Caco-2 (cell line): ENCODE data around the gene PRR12. TPM values are rescaled to one million over a fixed set of nuclear protein-coding genes. Genes with fewer than 3 reads are reported as not detected.

ENCODE experiments used
- BruUV-seq: library from RNA; stranded (reverse); fragments of 400-500 nt; replicated peaks from 2 replicates; lab custom pipeline; 2021; lab: Mats Ljungman, UMichigan
- CTCF ChIA-PET: fragments of 300-600 bp; sonication (Branson Sonifier 250); formaldehyde crosslinking; loops from one replicate; lab custom pipeline; 2022; ENCODE audit warnings: antibody characterized with exemption; lab: Charles Lee
- POLR2A ChIA-PET: fragments of 300-600 bp; sonication (Branson Sonifier 250); formaldehyde crosslinking; loops from one replicate; lab custom pipeline; 2022; ENCODE audit warnings: antibody characterized with exemption; lab: Charles Lee
- DNase-seq, 2 experiments: peaks; one replicate each; pipeline versions ENCODE4 v3.0.0 to v3.0.0-alpha.2; 2020 to 2022
- H3K27me3 ChIP-seq: replicated peaks from 2 replicates; pipeline ENCODE4 v1.6.0; 2011; ENCODE audit warnings: low read length; ENCODE audit not compliant: control insufficient read depth, insufficient read depth
- H3K36me3 ChIP-seq: 2 replicates; pipeline ENCODE4 v1.5.1; 2011; ENCODE audit warnings: low read length; ENCODE audit not compliant: control insufficient read depth, insufficient read depth
- H3K4me1 ChIP-seq: fragments of 250-450 bp; sonication (Bioruptor Pico); 2 replicates; pipeline ENCODE4 v1.5.1; 2020; ENCODE audit warnings: mild to moderate bottlenecking
- H3K4me3 ChIP-seq: 2 replicates; pipeline ENCODE4 v1.5.1; 2011; ENCODE audit warnings: low read depth, mild to moderate bottlenecking, control low read depth, low read length
- H3K9me3 ChIP-seq: fragments of 250-450 bp; sonication (Bioruptor Pico); 2 replicates; pipeline ENCODE4 v1.5.1; 2020; ENCODE audit warnings: mild to moderate bottlenecking, moderate library complexity
- H3K27ac Mint-ChIP-seq: one replicate; pipeline ENCODE4 v1.8.0; 2022; ENCODE audit warnings: mixed read lengths; ENCODE audit not compliant: unreplicated experiment
- H3K27me3 Mint-ChIP-seq: one replicate; pipeline ENCODE4 v1.8.0; 2022; ENCODE audit warnings: mixed read lengths; ENCODE audit not compliant: insufficient read depth, unreplicated experiment
- H3K36me3 Mint-ChIP-seq: one replicate; pipeline ENCODE4 v1.8.0; 2022; ENCODE audit warnings: mild to moderate bottlenecking, mixed read lengths; ENCODE audit not compliant: insufficient read depth, unreplicated experiment
- H3K4me1 Mint-ChIP-seq: one replicate; pipeline ENCODE4 v1.8.0; 2022; ENCODE audit warnings: low read depth, mixed read lengths; ENCODE audit not compliant: unreplicated experiment
- H3K4me3 Mint-ChIP-seq: one replicate; pipeline ENCODE4 v1.8.0; 2022; ENCODE audit warnings: mild to moderate bottlenecking, moderate library complexity, mixed read lengths; ENCODE audit not compliant: unreplicated experiment
- H3K9me3 Mint-ChIP-seq: one replicate; pipeline ENCODE4 v1.8.0; 2022; ENCODE audit warnings: mixed read lengths; ENCODE audit not compliant: unreplicated experiment
- CTCF ChIP-seq, 2 experiments: fragments of 200-600 bp in 1 of 2; IDR thresholded peaks; 1 replicate in 1 of 2; 2 replicates in 1 of 2; pipeline versions ENCODE4 v1.5.1 to v1.8.0; 2011 to 2022; ENCODE audit warnings: antibody characterized with exemption in 1 of 2, control low read depth in 1 of 2, inconsistent platforms in 1 of 2, low read depth in 1 of 2, low read length in 1 of 2, mild to moderate bottlenecking in 1 of 2, moderate library complexity in 1 of 2; ENCODE audit not compliant: insufficient read depth in 1 of 2, severe bottlenecking in 1 of 2, unreplicated experiment in 1 of 2
- intact Hi-C: fragments of 100-400 bp; cut with micrococcal nuclease; formaldehyde crosslinking; loops from one replicate; pipeline ENCODE4 v1.10.0; 2022; ENCODE audit not compliant: unreplicated experiment
- total RNA-seq: library from RNA; stranded (reverse); gene quantifications from 2 replicates; pipeline ENCODE4 v1.2.3, GENCODE V29; 2022

PRR12 gene
- total RNA-seq, 1 experiment from 2014 or later, result 38.8 TPM

GRCh38 chr19:49663224-49663623 lies 72.2 kb downstream of the PRR12 start:
- Mint-ChIP-seq H3K9me3 (no peaks in the 10 kb centered on the region), H3K27me3 (no peaks in the 10 kb centered on the region), H3K36me3 (peaks cover 83% of the 10 kb centered on the region), H3K4me3 (no peak overlapping the region), H3K27ac (peak overlapping the region; percentile 35), H3K4me1 (peaks cover 18% of the 10 kb centered on the region)
- no peaks in the 10 kb centered on the region for H3K27me3 ChIP-seq
- peaks cover 18% of the 10 kb centered on the region for H3K36me3 ChIP-seq
- H3K4me1 ChIP-seq, result peaks cover 13% of the 10 kb centered on the region; the same call in 1 of the 2 replicates
- no TSS peak for BruUV-seq
- no peak for TF ChIP-seq CTCF (IDR thresholded peaks at IDR 0.05; ENCODE audit: insufficient read depth in 1 of 2, low read depth in 1 of 2, low read length in 1 of 2, severe bottlenecking in 1 of 2, unreplicated experiment in 1 of 2)
- H3K9me3 ChIP-seq, result peaks cover 8% of the 10 kb centered on the region
- CTCF ChIA-PET, result interaction anchor here (0.6 to 1.5 kb wide), 2 partner anchors 18 to 59 kb away, joined by 4 to 7 read pairs; no protein-coding TSS in a partner anchor
- no peak overlapping the region for H3K4me3 ChIP-seq
- DNase-seq, result no peak
- intact Hi-C loops, result no loop called here
- POLR2A ChIA-PET, result no interaction called here

- Histone ChIP-seq H3K4me3 (peak overlapping the region; percentile 86), H3K36me3 (peaks cover 10% of the 10 kb centered on the region), H3K27me3 (no peaks in the 10 kb centered on the region), H3K4me1 (peaks cover 13% of the 10 kb centered on the region; the same call in 1 of the 2 replicates), H3K9me3 (peaks cover 8% of the 10 kb centered on the region)
- CTCF ChIA-PET, result interaction anchor here (0.6 to 2.0 kb wide), 6 partner anchors 9 to 94 kb away, joined by 4 to 14 read pairs (median 7); partner anchors contain the start of gene RRAS
- DNase-seq, result peak; percentile 93 to 95
- H3K36me3 Mint-ChIP-seq, result peaks cover 80% of the 10 kb centered on the region
- peak overlapping the region; percentile 89 for H3K27ac Mint-ChIP-seq
- intact Hi-C loops, result loop anchor here (1.0 kb wide), 2 partner anchors 12 to 24 kb away; partner anchors contain the start of gene RRAS
- H3K4me1 Mint-ChIP-seq, result peaks cover 18% of the 10 kb centered on the region
- POLR2A ChIA-PET, result interaction anchor here (0.6 to 2.6 kb wide), 8 partner anchors 12 to 514 kb away, joined by 3 to 24 read pairs (median 6); partner anchors contain the start of genes NOSIP, PRMT1, PRRG2 and RPS11
- TF ChIP-seq CTCF (IDR thresholded peaks at IDR 0.05; ENCODE audit: insufficient read depth in 1 of 2, low read depth in 1 of 2, low read length in 1 of 2, severe bottlenecking in 1 of 2, unreplicated experiment in 1 of 2), result no peak
- H3K9me3 Mint-ChIP-seq, result no peaks in the 10 kb centered on the region
- H3K4me3 Mint-ChIP-seq, result peak overlapping the region; percentile 93
- no TSS peak for BruUV-seq
- no peaks in the 10 kb centered on the region for H3K27me3 Mint-ChIP-seq
Measured at GRCh38 chr19:49664171-49665035, 73.4 kb downstream of the PRR12 start.

- peaks cover 5% of the 10 kb centered on the region for H3K36me3 ChIP-seq
- BruUV-seq, result no TSS peak
- Mint-ChIP-seq H3K9me3 (no peaks in the 10 kb centered on the region), H3K27me3 (no peaks in the 10 kb centered on the region), H3K4me3 (peak overlapping the region; percentile 93), H3K36me3 (peaks cover 80% of the 10 kb centered on the region), H3K4me1 (peaks cover 18% of the 10 kb centered on the region), H3K27ac (peak overlapping the region; percentile 89)
- TF ChIP-seq CTCF (IDR thresholded peaks at IDR 0.05; ENCODE audit: insufficient read depth in 1 of 2, low read depth in 1 of 2, low read length in 1 of 2, severe bottlenecking in 1 of 2, unreplicated experiment in 1 of 2), result no peak
- peaks cover 5% of the 10 kb centered on the region for H3K9me3 ChIP-seq
- H3K4me1 ChIP-seq, result peaks cover 13% of the 10 kb centered on the region; the same call in 1 of the 2 replicates
- intact Hi-C loops, result loop anchor here (1.0 kb wide), 2 partner anchors 11 to 25 kb away; partner anchors contain the start of gene RRAS
- ChIA-PET POLR2A (interaction anchor here (0.6 to 2.6 kb wide), 5 partner anchors 10 to 25 kb away, joined by 4 to 24 read pairs (median 15); partner anchors contain the start of genes PRMT1, RRAS and SCAF1), CTCF (interaction anchor here (0.5 to 2.0 kb wide), 5 partner anchors 11 to 171 kb away, joined by 4 to 14 read pairs (median 7); partner anchors contain the start of gene RRAS)
- H3K27me3 ChIP-seq, result no peaks in the 10 kb centered on the region
- no peak for DNase-seq
- peak overlapping the region; percentile 86 for H3K4me3 ChIP-seq
Measured at GRCh38 chr19:49665036-49665350, 74.0 kb downstream of the PRR12 start.
